GM18511 (cell line): ENCODE measurements around the gene RAPGEF2.
"Not testable (repeated sequence)": the region's sequence is repeated elsewhere in the genome, so short reads cannot be mapped to it uniquely, and the experiment has no call there.

Source experiments
- ATAC-seq: cut with Tn5 transposase; IDR thresholded peaks from one replicate; pipeline ENCODE4 v1.9.1; 2021; ENCODE audit warnings: mild to moderate bottlenecking, moderate library complexity; ENCODE audit not compliant: unreplicated experiment

RAPGEF2 gene

DNA sequence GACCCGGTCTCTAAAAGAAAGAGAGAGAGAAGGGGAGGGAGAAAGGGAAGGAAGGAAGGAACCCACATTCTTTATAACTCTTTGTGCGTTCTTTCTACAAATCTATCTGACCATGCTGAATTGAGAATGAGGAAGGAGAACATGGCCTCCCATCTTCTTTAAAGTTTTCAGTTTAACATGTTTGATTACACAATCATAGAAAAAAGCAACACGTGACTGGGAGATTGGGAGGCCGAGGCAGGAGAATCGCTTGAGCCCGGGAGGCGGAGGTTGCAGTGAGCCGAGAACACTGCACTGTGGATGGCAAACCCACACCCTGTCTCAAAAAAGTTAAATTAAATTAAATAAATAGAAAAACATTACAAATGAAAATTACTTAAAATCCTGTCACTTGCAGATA, 254.5 kb downstream of the RAPGEF2 start:
- no peak for ATAC-seq

DNA sequence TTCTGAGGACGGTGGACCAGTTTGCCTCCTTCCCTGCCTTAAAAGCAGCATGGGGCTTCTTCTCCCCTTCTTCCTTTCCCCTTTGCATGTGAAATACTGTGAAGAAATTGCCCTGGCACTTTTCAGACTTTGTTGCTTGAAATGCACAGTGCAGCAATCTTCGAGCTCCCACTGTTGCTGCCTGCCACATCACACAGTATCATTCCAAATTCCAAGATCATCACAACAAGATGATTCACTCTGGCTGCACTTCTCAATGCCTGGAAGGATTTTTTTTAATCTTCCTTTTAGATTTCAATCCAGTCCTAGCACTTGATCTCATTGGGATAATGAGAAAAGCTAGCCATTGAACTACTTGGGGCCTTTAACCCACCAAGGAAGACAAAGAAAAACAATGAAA, 255.3 kb downstream of the RAPGEF2 start:
- ATAC-seq = no peak

DNA sequence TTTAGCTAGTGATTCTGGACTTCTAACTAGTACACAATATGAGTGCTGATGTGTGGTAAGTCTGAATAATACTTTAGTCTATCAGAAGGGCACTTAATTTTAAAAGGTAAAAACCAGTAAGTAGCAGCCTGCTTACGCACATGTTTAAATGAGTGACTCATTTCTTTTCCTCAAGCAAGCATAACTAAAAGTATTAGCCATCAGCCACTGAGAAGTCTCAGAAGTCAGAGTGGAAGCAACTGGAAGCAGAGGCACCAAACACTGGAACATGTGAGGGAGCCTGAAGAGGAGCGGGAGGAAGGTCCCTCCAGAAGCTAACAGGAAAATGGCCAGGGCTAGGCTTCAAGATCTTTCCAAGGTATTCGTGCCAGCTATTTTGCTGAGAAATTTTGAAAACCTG, 257.7 kb downstream of the RAPGEF2 start:
- ATAC-seq = no peak

DNA sequence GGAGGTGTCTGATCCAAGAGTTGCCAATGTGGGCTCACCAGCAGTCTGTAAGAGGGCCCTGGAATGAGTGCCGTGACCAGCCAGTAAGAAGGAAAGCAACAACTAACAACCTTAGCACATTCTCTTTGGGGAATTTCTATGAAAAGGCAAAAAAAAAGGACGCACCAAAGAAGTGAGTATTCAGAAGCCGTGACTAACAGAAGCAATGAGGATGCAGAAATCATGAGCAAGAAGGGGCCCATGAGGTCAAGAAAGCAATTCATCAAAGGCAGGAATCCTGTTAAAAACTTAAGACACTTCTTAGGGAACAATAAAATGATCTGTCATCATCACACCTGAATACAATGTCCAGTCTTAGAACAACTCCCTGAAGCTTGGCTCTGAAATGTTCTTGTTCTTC, 260.5 kb downstream of the RAPGEF2 start:
- ATAC-seq = no peak

DNA sequence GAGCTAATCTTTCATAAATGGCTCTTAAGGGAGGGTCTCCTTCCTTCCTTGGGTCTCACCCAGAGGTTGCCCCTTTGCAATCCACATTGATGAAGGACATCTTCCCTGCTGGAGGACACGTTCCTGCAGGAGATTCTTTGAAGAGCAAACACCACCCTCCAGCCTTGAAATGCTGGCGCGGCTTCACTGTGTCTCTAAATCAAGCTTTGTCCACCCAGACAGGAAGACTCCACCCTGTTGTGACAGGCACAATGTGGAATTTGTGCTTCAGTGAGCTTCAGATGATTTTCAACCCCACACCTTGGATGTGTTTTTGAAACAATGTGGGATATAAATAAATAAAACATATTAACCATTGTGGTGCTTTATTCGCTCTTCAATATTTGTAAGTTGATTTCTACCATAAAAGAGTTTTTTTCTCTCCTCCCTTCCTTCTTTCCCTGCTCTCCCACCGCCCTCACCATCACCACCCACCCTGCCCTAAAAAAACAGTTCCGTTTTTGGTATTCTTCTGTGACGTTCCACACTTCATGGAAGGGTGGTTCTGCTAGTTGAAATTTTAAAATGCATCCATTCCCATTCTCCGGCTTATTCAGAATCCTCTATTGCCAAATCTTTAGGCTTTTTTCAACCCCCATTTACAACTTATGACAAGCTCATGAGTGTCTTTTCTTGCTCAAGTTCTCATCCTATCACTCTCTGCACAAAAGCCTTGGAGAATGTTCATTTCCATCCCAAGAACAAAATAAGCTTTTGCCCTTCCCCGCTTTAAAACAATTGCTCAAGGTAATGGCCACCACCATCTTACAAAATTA, 264.3 kb downstream of the RAPGEF2 start:
- no peak for ATAC-seq

DNA sequence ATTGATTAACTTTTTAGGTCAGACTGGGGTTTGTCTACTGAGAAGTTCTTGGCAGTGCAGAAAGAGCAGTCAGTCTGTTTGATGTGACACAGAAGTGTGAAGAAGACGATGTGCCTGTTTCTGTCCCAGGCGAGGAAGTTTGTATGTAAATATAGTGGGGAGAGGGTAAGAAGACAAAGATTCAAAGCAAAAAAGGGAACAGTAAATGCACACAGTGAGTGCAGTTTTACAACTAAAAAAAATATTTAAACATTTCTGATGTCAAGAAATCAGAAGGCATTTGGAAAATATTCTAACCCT, 264.9 kb downstream of the RAPGEF2 start:
- no peak for ATAC-seq

DNA sequence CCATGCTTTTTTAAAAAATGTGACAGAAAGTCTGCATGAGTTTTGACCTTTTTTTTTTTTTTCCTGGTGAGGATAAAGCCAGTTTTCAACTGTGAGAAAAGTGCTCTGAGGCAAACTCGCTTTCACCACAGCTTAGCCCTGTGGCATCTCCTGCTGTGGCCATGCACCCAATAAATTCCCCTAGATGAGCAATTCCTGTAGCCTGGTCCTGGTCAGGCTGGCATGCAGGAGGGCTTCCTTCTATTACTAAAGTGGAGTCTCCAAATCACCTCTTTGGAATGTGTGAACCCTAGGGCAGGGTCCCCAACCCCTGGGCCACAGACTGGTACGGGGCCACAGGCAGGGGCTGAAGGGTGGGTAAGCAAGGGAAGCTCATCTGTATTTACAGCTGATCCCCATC, 265.4 kb downstream of the RAPGEF2 start:
- ATAC-seq = no peak

DNA sequence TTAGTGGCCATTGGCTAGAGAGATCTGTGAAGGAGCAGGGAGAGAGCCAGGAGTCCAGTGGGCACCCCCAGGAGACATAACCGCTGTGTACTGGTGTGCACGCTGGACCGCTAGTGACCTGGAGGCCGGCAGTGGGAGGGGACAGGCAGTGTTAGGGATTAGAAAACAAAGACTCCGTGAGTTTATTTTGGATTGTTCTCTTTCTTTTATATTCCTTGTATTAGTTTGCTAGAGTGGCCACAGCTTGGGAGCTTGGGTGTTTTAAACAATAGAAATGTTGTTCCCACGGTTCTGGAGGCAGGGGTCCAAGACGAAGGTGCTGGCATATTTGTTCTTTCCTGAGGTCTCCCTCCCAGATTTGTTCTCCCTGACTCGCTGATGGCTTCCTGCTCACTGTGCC, 266.4 kb downstream of the RAPGEF2 start:
- no peak for ATAC-seq

DNA sequence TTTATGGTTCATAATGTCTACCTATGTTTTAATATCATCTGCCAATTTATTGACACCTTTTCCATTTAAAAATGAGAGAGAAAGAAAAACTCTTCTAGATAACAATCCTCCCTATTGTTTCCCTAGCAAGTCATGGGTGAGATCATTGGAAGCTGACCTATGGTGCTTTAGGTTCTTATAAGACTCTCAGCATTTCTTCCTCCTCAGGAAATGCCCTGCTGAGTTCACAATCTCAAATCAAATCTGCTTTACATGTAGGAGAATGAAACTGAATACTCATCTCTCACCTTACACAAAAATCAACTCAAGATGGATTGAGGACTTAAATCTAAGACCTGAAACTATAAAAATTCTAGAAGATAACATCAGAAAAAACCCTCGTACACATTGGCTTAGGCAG, 267.4 kb downstream of the RAPGEF2 start:
- no peak for ATAC-seq

DNA sequence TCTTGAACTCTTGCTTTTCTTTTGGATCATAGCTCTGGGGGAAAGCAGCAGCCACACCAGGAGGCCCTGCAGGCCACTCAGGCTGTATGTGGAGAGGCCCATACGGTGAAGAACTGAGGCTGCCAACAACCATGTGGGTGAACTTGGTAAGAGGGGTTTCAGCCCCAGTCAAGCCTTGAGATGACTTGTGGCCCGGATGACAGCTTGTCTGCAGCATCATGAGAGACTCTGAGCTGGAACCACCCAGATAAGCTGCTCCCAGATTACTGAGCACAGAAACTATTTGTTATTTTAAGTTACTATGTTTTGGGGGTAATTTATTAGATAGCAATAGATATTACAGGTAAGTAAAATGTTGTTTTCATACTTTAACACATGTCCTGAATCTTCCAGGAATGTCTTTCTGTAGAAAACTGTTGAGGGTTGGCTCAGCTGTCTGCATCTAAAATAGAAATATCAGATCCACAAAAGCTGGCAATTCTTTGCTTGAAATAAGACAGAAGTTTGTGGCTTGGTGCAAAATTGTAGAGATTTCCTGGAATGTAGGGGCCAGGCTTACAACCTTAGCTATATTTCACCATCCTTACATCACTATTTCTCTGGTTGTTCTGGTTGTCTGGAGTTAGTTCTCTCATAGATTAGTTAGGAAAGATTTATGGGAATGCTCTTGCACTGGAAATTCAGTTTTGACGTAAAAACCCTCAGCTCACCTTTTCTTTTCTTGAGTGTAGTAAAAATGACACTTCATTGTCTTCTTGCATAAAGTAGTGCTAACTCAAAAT, 272.1 kb downstream of the RAPGEF2 start:
- no peak for ATAC-seq

DNA sequence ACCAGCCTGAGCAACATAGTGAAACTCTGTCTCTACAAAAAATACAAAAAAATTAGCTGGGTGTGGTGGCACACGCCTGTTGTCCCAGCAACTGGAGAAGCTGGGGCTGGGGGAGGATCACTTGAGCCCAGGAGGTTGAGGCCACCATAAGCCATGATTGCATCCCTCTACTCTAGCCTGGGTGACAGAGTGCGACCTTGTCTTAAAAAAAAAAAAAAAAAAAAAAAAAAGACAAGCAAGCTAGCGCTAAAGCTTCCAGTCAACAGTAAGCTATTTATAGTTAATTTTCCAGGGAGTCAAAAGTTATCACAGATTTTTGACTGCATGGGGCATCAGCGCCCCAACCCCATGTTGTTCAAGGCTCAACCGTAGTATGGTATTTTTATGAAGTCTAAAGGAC, 273.4 kb downstream of the RAPGEF2 start:
- no peak for ATAC-seq

DNA sequence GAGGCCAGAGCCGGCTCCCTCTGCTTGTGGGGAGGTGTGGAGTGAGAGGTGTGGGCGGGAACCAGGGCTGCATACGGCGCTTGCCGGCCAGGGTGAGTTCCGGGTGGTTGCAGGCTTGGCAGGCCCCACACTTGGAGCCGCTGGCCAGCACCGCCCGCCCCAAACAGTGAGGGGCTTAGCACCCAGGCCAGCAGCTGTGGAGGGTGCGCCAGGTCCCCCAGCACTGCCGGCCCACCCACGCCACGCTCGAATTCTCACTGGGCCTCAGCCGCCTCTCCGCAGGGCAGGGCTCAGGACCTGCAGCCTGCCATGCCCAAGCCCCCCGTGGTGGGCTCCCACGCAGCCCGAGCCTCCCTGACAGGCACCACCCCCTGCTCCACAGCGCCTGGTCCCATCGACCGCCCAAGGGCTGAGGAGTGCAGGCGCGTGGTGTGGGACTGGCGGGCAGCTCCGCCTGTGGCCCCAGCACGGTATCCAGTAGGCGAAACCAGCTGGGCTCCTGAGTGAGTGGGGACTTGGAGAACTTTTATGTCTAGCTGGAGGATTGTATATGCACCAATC, 275.3 kb downstream of the RAPGEF2 start:
- no peak for ATAC-seq

DNA sequence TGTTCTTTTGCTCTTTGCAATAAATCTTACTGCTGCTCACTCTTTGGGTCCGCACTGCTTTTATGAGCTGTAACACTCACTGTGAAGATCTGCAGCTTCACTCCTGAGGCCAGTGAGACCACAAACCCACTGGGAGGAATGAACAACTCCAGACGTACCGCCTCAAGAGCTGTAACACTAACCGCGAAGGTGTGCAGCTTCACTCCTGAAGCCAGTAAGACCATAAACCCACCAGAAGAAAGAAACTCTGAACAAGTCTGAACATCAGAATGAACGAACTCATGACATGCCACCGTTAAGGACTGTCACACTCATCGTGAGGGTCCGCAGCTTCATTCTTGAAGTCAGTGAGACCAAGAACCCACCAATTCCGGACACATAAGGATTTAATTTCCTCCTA, 276.2 kb downstream of the RAPGEF2 start:
- ATAC-seq = not testable (repeated sequence)

DNA sequence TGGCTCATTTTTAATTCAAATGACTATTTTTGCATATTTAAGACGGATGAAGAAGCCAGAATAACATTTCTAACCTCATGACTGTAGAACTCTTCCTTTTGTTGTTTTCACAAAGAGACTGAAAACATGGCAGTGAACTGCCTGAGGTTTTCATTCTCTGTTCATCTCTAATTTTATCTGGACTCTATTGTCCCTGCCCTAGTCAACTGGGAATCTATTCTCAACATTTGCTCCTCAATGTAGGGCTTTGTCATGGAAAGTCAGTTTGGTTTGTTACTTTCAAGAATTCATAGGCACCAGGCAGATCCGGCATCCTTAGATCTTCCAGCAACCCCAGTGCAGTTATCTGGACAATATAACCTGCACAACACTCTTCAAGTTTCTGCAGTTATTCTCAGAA, 277.0 kb downstream of the RAPGEF2 start:
- no peak for ATAC-seq

DNA sequence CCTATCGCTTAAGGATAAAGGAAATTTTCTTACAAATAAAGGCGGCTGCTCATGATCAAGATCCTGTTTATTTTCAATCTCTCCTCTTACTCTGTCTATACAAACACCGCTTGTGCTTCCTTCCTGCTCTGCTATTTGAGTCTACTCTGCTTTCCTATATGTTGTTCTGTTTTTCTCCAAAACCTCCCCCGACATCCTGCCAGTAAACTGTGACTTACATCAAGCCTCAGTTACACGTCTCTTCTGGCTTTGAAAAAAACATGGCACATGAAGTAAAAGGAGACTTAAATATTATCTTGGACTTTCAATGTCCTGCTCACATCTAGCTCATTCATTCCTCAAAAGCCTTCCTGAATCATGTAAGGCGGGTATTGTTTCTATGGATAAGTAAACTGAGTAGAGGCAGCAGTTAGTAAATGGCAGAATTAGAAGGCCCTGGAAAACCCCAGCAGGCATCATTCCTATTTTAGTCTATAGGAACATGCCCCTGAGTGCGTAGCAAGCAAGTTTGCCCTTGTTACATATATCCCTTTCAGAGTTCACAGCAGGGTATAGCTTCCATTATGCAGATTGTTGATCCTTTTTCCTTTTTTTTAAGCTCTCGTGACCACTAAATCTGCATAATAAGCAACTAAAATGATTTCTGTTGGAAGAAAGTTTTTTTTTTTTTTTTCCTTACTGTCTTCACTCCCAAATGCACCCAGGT, 280.1 kb downstream of the RAPGEF2 start:
- no peak for ATAC-seq

DNA sequence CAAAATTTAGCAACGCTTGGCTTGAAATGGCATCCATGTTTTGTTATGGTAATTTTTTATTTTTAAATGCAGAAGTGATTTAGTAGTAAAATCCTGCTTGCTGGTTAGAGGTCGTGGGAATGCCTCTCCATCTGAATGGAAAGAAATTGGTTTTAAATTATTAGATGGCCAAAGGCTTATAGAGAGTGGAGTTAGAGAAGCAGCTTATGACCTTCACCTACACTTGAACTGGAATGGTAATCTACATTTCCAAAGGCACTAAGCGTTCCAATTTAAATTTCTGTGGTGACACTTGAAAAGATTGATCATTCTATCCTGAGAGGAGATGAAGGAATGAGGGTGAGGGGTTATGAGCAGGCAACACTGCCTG, 280.7 kb downstream of the RAPGEF2 start:
- ATAC-seq = no peak

DNA sequence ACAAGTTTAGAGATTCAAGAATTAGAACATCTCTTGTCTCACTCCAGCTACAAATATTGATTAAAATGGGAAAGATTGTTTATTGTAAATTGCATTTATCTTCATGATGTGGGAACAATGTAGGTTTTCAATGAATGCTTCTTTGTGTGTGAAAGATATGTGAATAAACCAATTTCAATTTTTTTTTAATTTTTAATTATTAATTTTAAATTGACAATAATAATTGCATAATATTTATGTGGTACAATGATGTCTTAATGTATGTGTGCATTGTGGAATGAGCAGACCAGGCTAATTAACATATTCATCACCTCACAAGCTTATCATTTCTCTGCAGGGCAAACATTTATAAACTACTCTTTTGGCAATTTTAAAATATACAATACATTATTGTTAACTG, 281.1 kb downstream of the RAPGEF2 start:
- no peak for ATAC-seq

DNA sequence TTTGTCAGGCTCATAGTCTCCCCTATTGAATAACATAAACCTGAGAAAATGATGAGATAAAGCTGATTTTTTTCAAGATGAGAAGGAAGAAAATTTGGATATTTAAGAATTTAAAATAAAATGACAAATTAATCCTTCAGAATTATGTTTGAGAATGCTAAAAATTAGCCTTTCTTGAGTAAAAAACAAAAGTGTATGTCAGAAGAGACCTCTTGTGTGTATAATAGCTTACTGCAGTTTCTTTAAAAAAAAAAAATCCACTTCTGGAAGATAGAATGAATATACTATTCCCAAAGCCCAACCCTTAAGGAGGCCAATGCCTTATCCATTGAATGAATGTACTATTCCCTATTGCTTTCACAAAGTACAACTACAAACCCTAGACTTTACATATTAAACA, 281.8 kb downstream of the RAPGEF2 start:
- ATAC-seq = no peak

DNA sequence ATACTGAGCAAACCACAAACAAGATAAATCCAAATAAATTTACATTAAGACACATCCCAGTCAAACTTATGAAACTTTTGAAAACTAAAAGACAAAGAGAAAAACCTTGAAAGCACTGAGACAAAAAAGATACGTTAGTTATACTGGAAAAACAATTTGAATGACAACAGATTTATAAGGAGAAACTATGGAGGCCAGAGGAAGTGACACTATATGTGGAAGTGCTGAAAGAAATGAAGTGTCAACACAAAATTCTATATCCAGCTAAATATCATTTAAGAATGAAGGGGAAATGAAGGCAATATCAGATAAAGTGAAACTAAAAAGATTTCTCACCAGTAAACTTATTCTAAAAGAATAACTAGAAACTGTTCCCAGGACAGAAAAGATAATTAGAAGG, 283.7 kb downstream of the RAPGEF2 start:
- ATAC-seq = no peak

DNA sequence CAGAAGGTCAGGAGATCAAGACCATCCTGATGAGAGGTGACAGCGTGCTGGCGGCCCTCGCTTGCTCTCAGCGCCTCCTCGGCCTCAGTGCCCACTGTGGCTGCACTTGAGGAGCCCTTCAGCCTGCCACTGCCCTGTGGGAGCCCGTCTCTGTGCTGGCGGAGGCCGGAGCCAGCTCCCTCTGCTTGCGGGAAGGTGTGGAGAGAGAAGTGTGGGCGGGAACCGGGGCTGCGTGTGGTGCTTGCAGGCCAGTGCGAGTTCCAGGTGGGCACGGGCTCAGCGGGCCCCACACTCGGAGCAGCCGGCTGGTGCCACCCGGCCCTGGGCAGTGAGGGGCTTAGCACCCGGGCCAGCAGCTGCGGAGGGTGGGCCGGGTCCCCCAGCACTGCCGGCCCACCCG, 286.9 kb downstream of the RAPGEF2 start:
- ATAC-seq = no peak

DNA sequence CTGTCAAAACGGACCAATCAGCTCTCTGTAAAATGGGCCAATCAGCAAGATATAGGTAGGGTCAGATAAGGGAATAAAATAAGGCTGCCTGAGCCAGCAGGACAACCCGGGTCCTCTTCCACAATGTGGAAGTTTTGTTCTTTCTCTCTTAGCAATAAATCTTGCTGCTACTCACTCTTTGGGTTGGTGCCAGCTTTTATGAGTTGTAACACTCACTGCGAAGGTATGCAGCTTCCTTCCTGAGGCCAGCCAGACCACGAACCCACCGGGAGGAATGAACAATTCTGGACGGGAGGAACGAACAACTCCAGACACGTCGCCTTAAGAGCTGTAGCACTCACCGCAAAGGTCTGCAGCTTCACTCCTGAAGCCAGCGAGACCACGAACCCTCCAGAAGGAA, 287.8 kb downstream of the RAPGEF2 start:
- ATAC-seq = no peak

DNA sequence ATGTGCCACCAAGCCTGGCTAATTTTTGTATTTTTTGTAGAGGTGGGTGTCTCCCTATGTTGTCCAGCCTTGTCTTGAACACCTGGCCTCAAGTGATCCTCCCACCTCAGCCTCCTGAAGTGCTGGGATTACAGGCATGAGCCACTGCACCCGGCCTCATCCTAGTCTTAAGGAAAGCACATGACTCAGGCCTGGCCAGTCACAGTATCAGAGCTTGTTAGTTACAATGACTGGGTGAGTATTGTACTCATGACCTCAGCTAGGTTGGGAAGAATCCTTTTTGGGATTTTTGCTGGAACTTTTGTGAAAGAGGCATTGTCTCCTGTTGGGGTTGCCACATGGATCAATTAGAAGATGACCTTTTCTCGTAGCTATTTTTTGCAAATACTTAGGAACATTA, 292.8 kb downstream of the RAPGEF2 start:
- no peak for ATAC-seq
